Measurements from ENCODE around the gene TOP2B.

Gene TOP2B

GRCh38 chr3:25673738-25674298 lies 9.1 kb upstream of the TOP2B start:
- H3K27ac ChIP-seq (ENCODE audit: low read depth, low read length), result no peak overlapping the region
- WGBS, result 95% methylated on average over 8 of the region's 8 CpGs
- no peaks in the 10 kb centered on the region for H3K27me3 ChIP-seq (ENCODE audit: insufficient read depth, low read length)
- no peaks in the 10 kb centered on the region for H3K4me1 ChIP-seq (ENCODE audit: insufficient read depth, low read length)
- no peak overlapping the region for H3K4me3 ChIP-seq (ENCODE audit: low read length)
- no peaks in the 10 kb centered on the region for H3K36me3 ChIP-seq (ENCODE audit: insufficient read depth, low read length)
- H3K9me3 ChIP-seq (ENCODE audit: insufficient read depth, low read depth, low read length), result peaks cover 8% of the 10 kb centered on the region; the same call in 1 of the 2 replicates
- no peak overlapping the region for H3K9ac ChIP-seq (ENCODE audit: low read depth, low read length)

GRCh38 chr3:25665315-25666280 lies 891 bp upstream of the TOP2B start:
- H3K4me3 ChIP-seq (ENCODE audit: low read length), result peak overlapping the region; percentile 84
- 28% methylated on average over 14 of the region's 14 CpGs for WGBS
- peak overlapping the region; percentile 46; the same call in 1 of the 2 replicates for H3K9ac ChIP-seq (ENCODE audit: low read depth, low read length)
- no peaks in the 10 kb centered on the region for H3K36me3 ChIP-seq (ENCODE audit: insufficient read depth, low read length)
- H3K4me1 ChIP-seq (ENCODE audit: insufficient read depth, low read length), result peaks cover 28% of the 10 kb centered on the region
- peak overlapping the region; percentile 89; the same call in 1 of the 2 replicates for H3K27ac ChIP-seq (ENCODE audit: low read depth, low read length)
- no peaks in the 10 kb centered on the region for H3K27me3 ChIP-seq (ENCODE audit: insufficient read depth, low read length)
- no peaks in the 10 kb centered on the region for H3K9me3 ChIP-seq (ENCODE audit: insufficient read depth, low read depth, low read length)

- H3K36me3 ChIP-seq (ENCODE audit: insufficient read depth, low read length), result no peaks in the 10 kb centered on the region
- WGBS, result under 1% methylated on average over 112 of the region's 115 CpGs
- peak overlapping the region; percentile 89 for H3K27ac ChIP-seq (ENCODE audit: low read depth, low read length)
- H3K27me3 ChIP-seq (ENCODE audit: insufficient read depth, low read length), result no peaks in the 10 kb centered on the region
- H3K9ac ChIP-seq (ENCODE audit: low read depth, low read length), result peak overlapping the region; percentile 94
- no peaks in the 10 kb centered on the region for H3K9me3 ChIP-seq (ENCODE audit: insufficient read depth, low read depth, low read length)
- peaks cover 35% of the 10 kb centered on the region for H3K4me1 ChIP-seq (ENCODE audit: insufficient read depth, low read length)
- H3K4me3 ChIP-seq (ENCODE audit: low read length), result peak overlapping the region; percentile 84
Observed at GRCh38 chr3:25663869-25664811, 567 bp downstream of the TOP2B start.

- Histone ChIP-seq H3K27me3 (ENCODE audit: insufficient read depth, low read length) (no peaks in the 10 kb centered on the region), H3K9ac (ENCODE audit: low read depth, low read length) (peak overlapping the region; percentile 94), H3K4me3 (ENCODE audit: low read length) (peak overlapping the region; percentile 84), H3K27ac (ENCODE audit: low read depth, low read length) (peak overlapping the region; percentile 89; the same call in 1 of the 2 replicates), H3K36me3 (ENCODE audit: insufficient read depth, low read length) (no peaks in the 10 kb centered on the region), H3K9me3 (ENCODE audit: insufficient read depth, low read depth, low read length) (no peaks in the 10 kb centered on the region), H3K4me1 (ENCODE audit: insufficient read depth, low read length) (peaks cover 35% of the 10 kb centered on the region)
- WGBS, result under 1% methylated on average over 15 of the region's 15 CpGs
Observed at GRCh38 chr3:25663347-25663868, 1.3 kb downstream of the TOP2B start.

- Histone ChIP-seq H3K4me1 (ENCODE audit: insufficient read depth, low read length) (peaks cover 35% of the 10 kb centered on the region), H3K9ac (ENCODE audit: low read depth, low read length) (peak overlapping the region; percentile 94), H3K27ac (ENCODE audit: low read depth, low read length) (no peak overlapping the region), H3K36me3 (ENCODE audit: insufficient read depth, low read length) (no peaks in the 10 kb centered on the region), H3K27me3 (ENCODE audit: insufficient read depth, low read length) (no peaks in the 10 kb centered on the region), H3K9me3 (ENCODE audit: insufficient read depth, low read depth, low read length) (no peaks in the 10 kb centered on the region), H3K4me3 (ENCODE audit: low read length) (peak overlapping the region; percentile 84)
- 49% methylated on average over 7 of the region's 7 CpGs for WGBS
Observed at GRCh38 chr3:25662736-25663320, 1.9 kb downstream of the TOP2B start.

GRCh38 chr3:25661694-25662437 lies 2.8 kb downstream of the TOP2B start:
- WGBS, result 77% methylated on average over 3 of the region's 4 CpGs
- Histone ChIP-seq H3K9ac (ENCODE audit: low read depth, low read length) (no peak overlapping the region), H3K27ac (ENCODE audit: low read depth, low read length) (no peak overlapping the region), H3K36me3 (ENCODE audit: insufficient read depth, low read length) (no peaks in the 10 kb centered on the region), H3K4me3 (ENCODE audit: low read length) (peak overlapping the region; percentile 25), H3K9me3 (ENCODE audit: insufficient read depth, low read depth, low read length) (no peaks in the 10 kb centered on the region), H3K4me1 (ENCODE audit: insufficient read depth, low read length) (peaks cover 40% of the 10 kb centered on the region), H3K27me3 (ENCODE audit: insufficient read depth, low read length) (no peaks in the 10 kb centered on the region)

GRCh38 chr3:25658836-25659235 lies 5.9 kb downstream of the TOP2B start:
- WGBS, result 90% methylated on average over 1 of the region's 1 CpG

GRCh38 chr3:25657293-25657692 lies 7.4 kb downstream of the TOP2B start:
- Histone ChIP-seq H3K27me3 (ENCODE audit: insufficient read depth, low read length) (no peaks in the 10 kb centered on the region), H3K4me3 (ENCODE audit: low read length) (no peak overlapping the region), H3K4me1 (ENCODE audit: insufficient read depth, low read length) (peaks cover 43% of the 10 kb centered on the region), H3K9me3 (ENCODE audit: insufficient read depth, low read depth, low read length) (no peaks in the 10 kb centered on the region), H3K9ac (ENCODE audit: low read depth, low read length) (no peak overlapping the region), H3K27ac (ENCODE audit: low read depth, low read length) (no peak overlapping the region), H3K36me3 (ENCODE audit: insufficient read depth, low read length) (no peaks in the 10 kb centered on the region)

More at GRCh38 chr3:25658836-25659235, 5.9 kb downstream of the TOP2B start:
- H3K9me3 ChIP-seq (ENCODE audit: insufficient read depth, low read depth, low read length), result no peaks in the 10 kb centered on the region
- H3K36me3 ChIP-seq (ENCODE audit: insufficient read depth, low read length), result no peaks in the 10 kb centered on the region
- no peak overlapping the region for H3K9ac ChIP-seq (ENCODE audit: low read depth, low read length)
- no peak overlapping the region for H3K4me3 ChIP-seq (ENCODE audit: low read length)
- H3K27me3 ChIP-seq (ENCODE audit: insufficient read depth, low read length), result no peaks in the 10 kb centered on the region
- H3K27ac ChIP-seq (ENCODE audit: low read depth, low read length), result no peak overlapping the region
- H3K4me1 ChIP-seq (ENCODE audit: insufficient read depth, low read length), result peaks cover 42% of the 10 kb centered on the region

- Histone ChIP-seq H3K4me1 (ENCODE audit: insufficient read depth, low read length) (peaks cover 33% of the 10 kb centered on the region; the same call in 1 of the 2 replicates), H3K36me3 (ENCODE audit: insufficient read depth, low read length) (no peaks in the 10 kb centered on the region; the same call in 1 of the 2 replicates), H3K27ac (ENCODE audit: low read depth, low read length) (no peak overlapping the region), H3K4me3 (ENCODE audit: low read length) (no peak overlapping the region), H3K9ac (ENCODE audit: low read depth, low read length) (no peak overlapping the region), H3K27me3 (ENCODE audit: insufficient read depth, low read length) (no peaks in the 10 kb centered on the region), H3K9me3 (ENCODE audit: insufficient read depth, low read depth, low read length) (no peaks in the 10 kb centered on the region)
- 100% methylated on average over 1 of the region's 2 CpGs for WGBS
Observed at GRCh38 chr3:25655659-25656058, 9.0 kb downstream of the TOP2B start.

GRCh38 chr3:25654576-25654975 lies 10.1 kb downstream of the TOP2B start:
- Histone ChIP-seq H3K9me3 (ENCODE audit: insufficient read depth, low read depth, low read length) (peaks cover 6% of the 10 kb centered on the region; the same call in 1 of the 2 replicates), H3K27ac (ENCODE audit: low read depth, low read length) (no peak overlapping the region), H3K4me3 (ENCODE audit: low read length) (no peak overlapping the region), H3K4me1 (ENCODE audit: insufficient read depth, low read length) (peaks cover 26% of the 10 kb centered on the region; the same call in 1 of the 2 replicates), H3K36me3 (ENCODE audit: insufficient read depth, low read length) (peaks cover 3% of the 10 kb centered on the region; the same call in 1 of the 2 replicates), H3K27me3 (ENCODE audit: insufficient read depth, low read length) (no peaks in the 10 kb centered on the region), H3K9ac (ENCODE audit: low read depth, low read length) (no peak overlapping the region)
